Amniotic epithelial cell (primary cell): ENCODE results near the gene PAPSS1.
A peak's percentile ranks its signal among the peaks of the same experiment; 100 is the strongest.

ENCODE experiments used
- DNase-seq: peaks from one replicate; pipeline ENCODE4 v3.0.0-alpha.2; 2010; ENCODE audit warnings: low read depth

PAPSS1 gene

DNA sequence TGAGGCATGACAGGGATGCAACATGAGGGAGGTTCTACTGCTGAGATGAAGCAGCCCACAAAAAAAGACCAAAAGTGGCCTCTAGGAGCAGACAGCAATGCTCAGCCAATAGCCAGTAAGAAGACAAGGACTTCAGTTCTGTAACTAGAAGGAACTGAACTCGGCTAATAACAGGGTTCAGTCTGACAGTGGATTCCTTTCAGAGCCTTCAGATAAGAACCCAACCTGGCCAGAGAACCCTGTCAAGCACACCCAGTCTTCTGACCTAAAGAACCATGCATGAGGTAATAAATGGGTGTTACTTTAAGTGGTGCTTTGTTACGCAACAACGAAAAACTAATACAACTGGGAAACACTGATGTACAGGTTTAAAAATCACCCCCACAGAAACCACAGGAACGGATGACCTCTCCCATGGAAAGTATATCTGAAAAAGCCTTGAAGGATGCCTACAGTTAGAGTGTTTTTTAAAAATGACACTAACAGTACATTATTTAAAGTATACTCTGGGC, 94.6 kb downstream of the PAPSS1 start:
- DNase-seq: peak; percentile 46

DNA sequence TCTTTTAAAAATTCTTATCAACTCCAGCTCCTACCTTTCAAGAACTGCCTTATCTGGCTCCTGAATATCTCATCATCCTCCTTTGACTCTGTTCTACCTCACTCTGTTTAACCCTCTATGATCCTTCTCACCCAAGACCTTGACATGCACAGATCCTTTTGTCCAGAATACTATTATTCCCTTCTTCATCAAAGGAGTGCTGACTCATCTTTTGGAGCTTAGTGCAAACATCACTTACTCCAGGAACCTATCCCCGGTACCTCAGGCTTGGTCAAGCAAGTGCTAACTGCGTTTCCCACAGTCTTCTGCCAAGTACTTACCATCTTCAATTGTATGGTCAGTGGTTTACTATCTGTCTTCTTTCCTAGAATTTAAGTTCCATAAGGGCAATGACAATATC, 96.0 kb downstream of the PAPSS1 start:
- DNase-seq: no peak

DNA sequence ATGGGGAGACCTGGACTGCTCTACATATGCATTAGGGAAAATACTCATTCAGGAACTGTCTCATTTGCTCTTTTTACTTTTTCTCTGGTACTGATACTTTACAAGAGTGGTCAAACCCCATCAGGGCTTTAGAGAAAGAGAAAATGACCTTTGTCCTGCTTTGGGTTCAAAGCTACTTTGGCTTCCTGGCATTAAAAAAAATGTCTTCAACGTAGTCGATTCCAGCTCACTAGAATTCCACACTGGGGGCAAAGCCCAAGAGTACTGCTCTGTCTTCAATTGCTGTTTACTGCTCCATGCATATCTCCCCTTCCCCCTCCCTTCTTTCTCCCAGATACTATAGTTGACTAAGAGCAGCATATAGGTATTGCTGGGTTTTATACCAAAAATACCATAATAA, 98.0 kb downstream of the PAPSS1 start:
- no peak for DNase-seq

DNA sequence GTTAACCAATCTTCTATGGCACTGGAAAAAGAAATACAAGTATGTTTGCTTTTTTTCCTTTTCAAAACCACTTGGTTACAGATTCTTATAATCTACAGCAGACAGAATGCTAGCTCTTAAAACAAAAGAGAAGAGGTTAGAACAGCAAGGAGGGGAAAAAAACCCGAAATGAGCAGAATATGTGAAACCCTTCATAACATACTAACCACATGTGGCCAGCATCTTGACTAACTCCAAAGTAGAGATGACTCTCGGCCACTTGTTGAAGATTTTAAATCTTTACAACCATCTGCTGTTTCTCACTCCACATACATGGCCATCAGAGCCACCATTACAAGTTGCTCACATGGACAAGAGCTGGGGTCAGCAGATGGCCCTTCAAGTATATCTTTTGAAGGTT, 100.3 kb downstream of the PAPSS1 start:
- no peak for DNase-seq

DNA sequence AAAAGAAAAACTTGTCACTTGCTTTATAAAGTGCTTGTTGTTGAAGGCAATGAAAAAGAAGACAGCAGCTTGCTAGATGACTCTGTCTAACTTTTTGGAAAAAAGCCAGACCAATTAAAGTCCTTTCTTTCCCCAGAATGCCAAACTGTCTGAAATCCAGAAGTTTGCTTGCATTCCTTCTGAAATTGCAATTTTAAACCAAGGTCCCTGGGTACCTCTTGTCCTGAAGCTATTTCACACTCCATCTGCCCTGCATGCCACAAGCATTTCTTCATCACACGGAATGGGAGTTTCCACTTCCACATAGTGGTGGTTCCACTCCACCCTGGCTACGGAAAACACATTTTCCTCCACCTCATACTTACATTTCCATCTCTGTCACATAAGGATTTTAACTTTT, 101.0 kb downstream of the PAPSS1 start:
- peak; percentile 82 for DNase-seq

DNA sequence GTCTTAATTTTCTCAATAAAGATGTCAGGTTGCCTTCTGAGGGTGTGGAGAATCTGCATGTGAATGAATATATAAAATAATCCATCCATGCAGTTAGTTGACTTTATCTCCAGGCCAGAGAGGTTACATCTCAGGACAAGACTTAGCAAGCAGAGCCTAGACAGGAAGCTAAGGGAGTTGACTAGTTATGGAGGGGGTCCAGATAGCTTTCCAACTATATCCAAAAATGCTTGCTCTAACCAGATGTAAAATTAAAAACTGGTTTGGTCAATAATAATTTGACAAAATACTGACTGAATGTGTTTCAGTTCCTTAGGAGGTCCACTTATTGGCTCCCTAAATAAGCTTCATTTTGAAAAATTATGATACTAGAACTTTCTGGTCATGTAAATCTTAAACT, 101.4 kb downstream of the PAPSS1 start:
- no peak for DNase-seq

DNA sequence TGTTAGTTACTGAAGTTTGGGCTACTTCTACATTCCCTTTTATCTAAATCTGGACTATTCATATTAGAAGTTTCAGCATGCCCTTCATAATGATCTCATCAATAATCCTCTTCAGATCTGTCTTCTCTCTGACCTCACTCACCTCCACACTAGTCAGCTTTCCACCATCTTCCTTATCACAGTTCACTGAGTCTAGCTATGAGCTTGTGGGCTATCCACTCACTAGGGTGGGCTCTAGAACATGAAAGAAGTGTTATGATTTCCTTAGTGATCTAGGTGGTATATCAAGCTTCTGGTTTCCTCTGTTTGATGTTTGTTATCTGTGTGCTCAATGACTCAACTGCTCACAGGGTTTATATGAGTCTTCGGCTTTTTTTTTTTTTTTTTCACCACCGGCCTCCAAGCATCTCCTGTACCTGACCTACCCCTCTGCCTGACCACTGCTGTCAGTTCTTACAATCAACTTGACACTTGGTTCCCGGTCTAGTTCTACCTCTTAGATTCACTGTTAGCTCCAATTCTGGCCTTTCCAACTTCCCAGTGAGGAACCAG, 103.1 kb downstream of the PAPSS1 start:
- DNase-seq: peak; percentile 68

DNA sequence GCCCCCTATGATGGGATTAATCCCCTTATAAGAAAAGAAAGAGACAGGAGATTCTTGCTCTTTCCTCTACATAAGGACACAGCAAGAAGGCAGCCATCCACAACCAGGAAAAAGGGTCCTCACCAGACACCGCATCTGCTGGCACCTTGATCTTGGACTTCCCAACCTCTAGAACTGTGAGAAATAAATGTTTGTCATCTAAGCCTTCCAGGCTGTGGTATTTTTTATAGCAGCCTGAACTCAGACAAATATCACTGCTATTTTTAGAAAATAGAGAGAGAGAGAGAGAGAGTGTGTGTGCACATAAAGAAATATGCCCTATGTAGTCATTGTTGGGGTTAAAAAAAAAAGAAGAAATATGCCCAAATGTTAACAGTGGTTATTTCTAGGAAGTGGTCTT, 104.2 kb downstream of the PAPSS1 start:
- DNase-seq: no peak

DNA sequence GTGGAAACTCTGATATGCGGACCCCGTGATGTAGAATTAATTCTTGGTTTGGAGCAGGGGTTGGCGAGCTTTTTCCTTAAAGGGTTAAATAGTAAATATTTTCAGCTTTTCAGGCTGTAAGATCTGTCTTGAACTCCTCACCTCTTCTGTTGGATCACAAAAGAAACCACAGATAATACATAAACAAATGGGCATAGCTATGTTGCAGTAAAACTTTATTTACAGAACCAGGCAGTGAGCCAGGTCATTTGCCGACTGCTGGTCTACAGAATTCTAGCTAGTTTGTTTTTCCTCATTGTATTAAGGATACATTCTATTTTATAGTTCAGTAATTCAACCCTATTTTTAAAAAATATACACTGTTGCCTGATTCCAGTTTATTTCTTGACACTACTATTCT, 116.6 kb downstream of the PAPSS1 start:
- peak; percentile 59 for DNase-seq

DNA sequence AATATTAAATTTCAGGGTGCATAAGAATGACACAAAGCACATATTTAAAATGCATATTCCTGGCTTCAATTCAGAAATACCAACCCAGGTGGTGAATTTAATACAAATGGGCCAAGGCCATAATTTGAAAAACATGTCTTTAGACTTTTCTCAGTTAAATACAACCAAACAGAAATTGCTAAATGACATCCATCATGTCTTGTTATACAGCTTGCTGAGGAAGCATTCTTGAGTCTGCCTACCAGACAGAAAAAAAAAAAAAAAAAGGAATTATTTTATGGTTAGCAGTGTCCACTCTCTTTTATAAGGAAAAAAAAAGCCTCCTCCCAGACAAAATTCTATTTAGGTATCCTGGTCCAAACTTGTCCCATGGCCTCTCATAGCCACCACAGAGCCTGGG, 119.1 kb downstream of the PAPSS1 start:
- DNase-seq: peak; percentile 32

DNA sequence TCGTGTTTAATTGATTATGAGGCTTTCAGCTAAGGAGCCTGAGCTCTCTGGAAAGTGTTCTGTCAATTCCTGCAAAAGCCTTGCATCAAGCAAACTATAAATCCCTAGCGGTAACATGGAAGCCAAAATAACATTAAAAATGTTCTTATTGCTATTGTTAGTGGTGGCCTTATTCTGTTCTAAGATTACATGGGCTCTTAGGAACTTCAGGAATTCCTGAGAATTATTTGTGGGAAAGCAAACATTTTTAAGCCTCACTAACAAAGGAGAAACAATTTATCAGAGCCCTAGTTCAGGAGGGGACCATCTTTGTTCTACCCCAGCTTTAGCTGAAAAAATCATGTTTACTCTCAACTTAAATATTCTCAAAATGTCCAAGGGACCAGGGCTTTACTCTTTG, 119.6 kb downstream of the PAPSS1 start:
- peak; percentile 76 for DNase-seq

DNA sequence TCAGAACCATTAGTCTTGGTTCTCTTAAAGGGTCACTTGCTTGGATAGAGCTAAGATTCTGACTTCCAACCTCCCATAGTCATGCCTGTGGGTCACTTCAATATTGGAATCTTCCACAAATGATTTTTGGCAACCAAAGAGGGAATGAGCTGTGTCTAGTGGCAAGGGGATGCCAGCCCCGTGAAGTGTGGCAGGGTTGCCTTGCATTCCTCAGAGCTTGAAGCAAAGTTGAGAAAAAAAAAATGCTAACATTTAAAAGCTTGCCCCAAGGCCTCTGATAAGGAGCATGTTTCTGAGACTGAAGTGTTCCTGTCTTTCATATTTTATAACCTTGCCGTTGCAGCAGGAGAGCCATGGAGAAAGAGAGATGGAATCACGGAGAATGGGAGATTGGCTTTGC, 120.2 kb downstream of the PAPSS1 start:
- peak; percentile 25 for DNase-seq

DNA sequence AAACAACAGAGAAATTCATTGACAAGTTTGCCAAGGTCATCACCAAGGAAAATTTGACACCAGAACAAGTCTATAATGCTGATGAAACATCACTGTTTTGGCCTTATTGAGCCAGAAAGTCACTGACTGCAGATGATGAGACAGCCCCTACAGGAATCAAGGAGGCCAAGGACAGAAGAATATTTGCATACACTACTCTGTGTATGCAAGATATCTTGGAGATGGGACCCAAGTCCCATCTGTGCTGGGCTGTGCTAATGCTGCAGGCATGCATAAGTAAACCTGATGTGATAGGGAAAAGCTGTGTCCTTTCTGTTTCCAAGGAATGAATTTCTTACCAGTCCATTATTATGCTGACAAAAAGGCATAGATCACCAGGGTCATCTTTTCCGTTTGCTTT, 126.8 kb downstream of the PAPSS1 start:
- DNase-seq: no peak

DNA sequence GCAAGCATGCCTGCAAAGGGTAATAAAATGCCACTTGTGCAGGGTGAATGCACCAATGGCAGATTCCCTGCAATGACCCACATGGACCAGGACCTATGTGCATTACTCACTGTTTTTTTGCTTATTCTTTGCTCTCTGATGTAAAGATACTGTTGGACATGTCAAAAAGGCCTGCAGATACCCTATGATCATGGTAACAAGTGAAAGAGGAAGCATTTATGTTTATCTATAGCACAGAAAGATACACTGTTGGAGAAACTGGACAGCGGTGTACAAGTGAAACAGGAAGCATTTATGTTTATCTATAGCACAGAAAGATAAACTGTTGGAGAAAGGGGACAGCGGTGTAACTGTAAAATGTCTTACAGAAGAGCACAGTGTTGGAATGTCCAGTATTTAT, 127.5 kb downstream of the PAPSS1 start:
- no peak for DNase-seq

DNA sequence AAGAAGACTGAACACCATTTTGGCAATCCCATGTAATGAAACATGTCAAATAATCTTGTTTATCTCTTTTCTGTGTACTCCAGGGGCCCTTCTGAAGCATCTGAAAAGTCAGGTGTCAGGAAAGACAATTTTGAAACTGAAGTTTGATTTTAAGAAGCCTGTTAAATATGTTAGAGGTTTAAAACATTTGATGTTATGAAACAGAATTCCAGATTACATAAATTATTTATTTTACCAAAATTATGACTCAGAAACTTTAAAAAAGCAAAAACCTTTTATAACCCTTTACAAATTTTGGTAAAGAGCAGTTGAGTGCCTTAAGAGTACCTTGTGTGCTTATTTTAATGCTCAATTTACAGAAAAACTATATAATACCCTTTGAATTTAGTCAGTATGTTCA, 130.8 kb downstream of the PAPSS1 start:
- no peak for DNase-seq

DNA sequence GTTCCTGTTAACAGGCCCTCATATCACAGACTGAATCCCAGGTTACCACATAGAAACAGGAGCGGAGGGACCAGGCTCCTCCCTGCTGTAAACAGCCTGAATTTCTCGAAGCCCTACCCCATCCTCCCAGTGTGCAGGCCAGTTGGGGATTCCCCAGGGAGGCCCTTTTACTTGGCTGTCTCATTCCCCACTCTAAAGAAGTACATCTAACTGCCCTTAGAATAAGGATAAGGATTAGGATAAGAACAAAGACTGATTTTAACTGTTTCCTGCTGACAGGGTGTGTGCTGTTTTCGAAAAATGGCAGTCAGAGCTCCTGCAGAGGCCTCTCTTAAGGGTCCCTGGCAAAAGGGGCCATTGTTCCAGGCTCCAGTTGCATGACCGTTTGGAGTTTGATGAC, 133.7 kb downstream of the PAPSS1 start:
- no peak for DNase-seq

DNA sequence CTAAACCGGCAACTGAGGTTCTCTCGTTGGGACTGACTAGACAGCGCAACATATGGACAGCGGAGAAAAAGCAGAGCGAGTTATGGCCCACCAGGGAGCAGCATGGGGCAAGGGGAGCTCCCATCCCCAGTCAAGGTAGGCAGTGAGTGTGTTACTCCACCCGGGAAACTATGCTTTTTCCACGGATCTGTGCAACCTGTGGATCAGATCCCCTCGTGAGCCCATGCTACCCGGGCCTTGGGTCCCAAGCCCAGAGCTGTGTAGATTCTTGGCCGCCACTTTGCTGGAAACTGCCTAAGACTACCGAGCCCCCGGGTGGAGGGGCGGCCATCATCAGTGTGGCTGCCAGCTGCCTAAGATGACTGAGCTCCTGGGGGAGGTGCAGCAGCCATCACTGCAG, 140.9 kb downstream of the PAPSS1 start:
- DNase-seq: no peak

DNA sequence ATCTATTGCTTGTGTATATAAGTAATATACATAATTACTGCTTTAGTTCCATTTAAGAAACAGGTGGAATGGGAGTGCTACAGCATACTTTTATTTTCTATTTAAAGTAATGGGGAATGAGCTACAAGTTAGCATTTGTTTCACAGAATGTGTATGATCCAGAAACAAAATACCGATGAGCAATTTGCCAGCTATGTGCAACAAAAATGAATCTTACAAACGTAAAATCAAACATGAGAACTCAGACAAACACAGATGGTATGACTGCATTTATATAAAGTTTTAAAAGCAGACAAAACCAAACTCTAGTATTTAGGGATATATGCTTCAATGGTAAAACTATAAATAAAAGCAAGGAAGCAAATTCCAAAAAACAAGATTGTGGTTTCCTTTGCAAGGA, 141.7 kb downstream of the PAPSS1 start:
- DNase-seq: no peak

DNA sequence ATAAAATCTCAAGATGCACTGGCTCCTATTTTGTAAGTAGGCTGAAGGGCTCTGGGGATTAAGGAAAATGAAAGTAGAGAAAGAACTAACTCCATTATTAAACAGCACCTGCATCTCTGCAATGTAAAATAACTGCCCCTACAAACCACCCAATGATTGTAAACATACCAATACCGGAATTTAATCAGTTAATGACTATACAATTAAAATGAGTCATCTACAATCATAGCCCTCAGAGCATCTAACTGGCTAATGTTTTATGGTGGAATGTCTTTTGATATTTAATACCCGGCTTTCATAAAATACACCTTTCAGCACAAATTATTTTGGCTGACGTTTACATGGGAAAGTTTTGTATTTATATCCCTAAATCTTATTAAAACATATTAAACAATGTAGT, 142.3 kb downstream of the PAPSS1 start:
- DNase-seq: no peak

DNA sequence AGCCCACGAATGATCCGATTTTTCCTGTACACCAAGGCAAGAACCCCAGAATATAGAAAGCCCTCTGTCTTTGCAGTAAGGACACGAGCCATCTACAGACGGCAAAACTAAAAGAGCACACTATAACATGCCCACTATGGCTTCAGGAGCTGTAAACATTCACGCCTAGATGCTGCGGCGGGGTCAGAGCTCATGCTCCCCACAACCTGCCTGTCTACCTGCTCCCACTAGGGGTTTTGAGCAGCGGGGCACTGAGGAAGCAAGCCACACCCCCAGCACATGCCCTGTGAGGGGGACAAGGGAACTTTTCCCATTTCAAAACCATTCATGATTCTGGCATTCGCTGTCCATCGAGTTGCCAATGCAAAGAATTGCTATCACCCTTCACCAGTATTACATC, 144.8 kb downstream of the PAPSS1 start:
- DNase-seq: no peak

DNA sequence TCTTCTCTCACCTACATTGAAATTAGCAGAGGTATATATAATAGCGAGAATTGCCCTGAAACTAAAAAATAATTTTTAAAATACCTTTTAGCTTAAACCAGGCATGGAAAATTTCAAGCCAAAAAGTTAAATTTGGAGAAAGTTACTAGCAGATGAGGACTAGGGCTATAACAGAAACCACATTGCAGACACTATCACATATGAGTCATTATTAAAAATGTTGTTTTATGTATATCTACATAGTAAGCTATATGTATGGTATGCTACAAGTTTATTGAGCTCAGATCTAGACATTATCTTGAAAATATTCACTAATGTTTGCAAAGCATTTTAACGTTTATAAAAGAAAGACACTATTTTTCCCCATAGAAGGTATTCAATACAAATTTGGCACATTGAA, 147.8 kb downstream of the PAPSS1 start:
- no peak for DNase-seq

DNA sequence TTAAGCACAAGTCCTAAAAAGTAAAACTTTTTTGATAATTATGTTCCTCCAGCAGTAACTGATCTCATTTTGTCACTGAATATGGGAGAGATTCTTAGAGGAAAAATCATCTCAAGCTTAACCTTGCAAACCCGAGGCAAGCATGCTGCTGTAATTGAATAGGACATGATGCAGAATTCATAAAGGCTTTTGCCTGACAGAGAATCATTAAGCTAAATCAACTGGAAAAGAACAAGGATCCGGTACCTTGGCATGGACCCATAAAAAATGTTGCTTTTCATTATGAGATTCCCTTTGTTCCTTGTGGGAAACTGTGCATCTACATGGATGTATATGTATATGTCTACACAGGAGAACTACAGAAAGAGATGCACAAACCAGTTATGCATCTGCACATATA, 149.1 kb downstream of the PAPSS1 start:
- no peak for DNase-seq

DNA sequence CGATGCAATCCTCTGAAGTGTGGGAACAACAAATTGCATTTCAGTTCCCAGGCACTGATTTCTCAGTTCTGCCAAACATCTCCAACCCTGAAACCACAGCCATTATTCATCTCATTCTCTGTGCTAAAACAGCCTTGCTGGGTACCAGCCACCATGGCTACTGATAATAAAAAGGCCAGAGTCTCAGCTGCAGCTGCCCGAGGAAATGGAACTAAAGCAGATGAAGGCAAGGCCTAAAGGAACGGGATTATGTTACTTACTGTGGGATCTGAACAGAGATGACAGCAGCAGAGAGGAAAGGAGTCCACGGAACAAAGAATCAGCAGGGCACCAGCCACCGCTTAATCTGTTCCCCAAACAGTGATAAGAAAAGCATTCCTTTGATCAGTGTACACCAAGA, 155.7 kb downstream of the PAPSS1 start:
- peak; percentile 98 for DNase-seq
